Prostate gland (tissue), 2 donors: Measurements from ENCODE around the gene SCUBE1. TPM values are rescaled to one million over a fixed set of nuclear protein-coding genes. Genes with fewer than 3 reads are reported as not detected.

ENCODE experiments used
- DNase-seq: peaks from one replicate; pipeline ENCODE4 v3.0.0-alpha.2; 2019; ENCODE audit warnings: low spot score
- H3K27ac ChIP-seq, 2 donors: fragments of 200-600 bp; sonication (generic); 2 replicates each; pipeline ENCODE4 v1.5.1; 2017 to 2019
- H3K27me3 ChIP-seq: fragments of 200-600 bp; sonication (generic); replicated peaks from 2 replicates; pipeline ENCODE4 v1.5.1; 2019; ENCODE audit not compliant: insufficient read depth
- H3K36me3 ChIP-seq, 2 donors: fragments of 200-600 bp; sonication (generic); 1 replicate in 1 of 2; 2 replicates in 1 of 2; pipeline versions ENCODE4 v1.5.1 to v1.8.1; 2017 to 2019
- H3K4me1 ChIP-seq: fragments of 200-600 bp; sonication (generic); replicated peaks from 2 replicates; pipeline ENCODE4 v1.5.1; 2019
- H3K4me3 ChIP-seq, 2 donors: fragments of 200-600 bp; sonication (generic); 2 replicates each; pipeline ENCODE4 v1.5.1; 2017 to 2019
- H3K9me3 ChIP-seq: fragments of 200-600 bp; sonication (generic); 2 replicates; pipeline ENCODE4 v1.5.1; 2017
- CTCF ChIP-seq, 4 experiments: fragments of 200-600 bp in 2 of 4; fragments of 450-650 bp in 2 of 4; sonication (generic) in 2 of 4; IDR thresholded peaks; 1 replicate in 3 of 4; 2 replicates in 1 of 4; pipeline ENCODE4 v1.5.1; 2016 to 2019; ENCODE audit warnings: antibody characterized with exemption in 4 of 4, mild to moderate bottlenecking in 2 of 4, moderate library complexity in 2 of 4
- POLR2A ChIP-seq: fragments of 450-650 bp; IDR thresholded peaks from one replicate; pipeline ENCODE4 v1.6.1; 2016; ENCODE audit warnings: antibody characterized with exemption, mild to moderate bottlenecking
- POLR2AphosphoS5 ChIP-seq: sonication (generic); formaldehyde crosslinking; IDR thresholded peaks from one replicate; pipeline ENCODE4 v1.6.1; 2017; ENCODE audit warnings: antibody characterized with exemption
- WGBS: methylation state at CpG from one replicate; pipeline ENCODE4 v1.1.5; 2018; 5-methylcytosine and 5-hydroxymethylcytosine counted together
- intact Hi-C: fragments of 100-400 bp; cut with DNase I; formaldehyde crosslinking; loops from one replicate; pipeline ENCODE4 v1.14.2; 2022
- total RNA-seq, 2 donors: library from RNA; depleted of rRNA; stranded (reverse); fragments of >200 nt; gene quantifications; one replicate each; pipeline ENCODE4 v1.1.0, GENCODE V29; 2016

Gene SCUBE1
- total RNA-seq, 2 donors from 2014 or later: 0.68 to 23.5 TPM

GRCh38 chr22:43274595-43275240 lies 68.5 kb downstream of the SCUBE1 start:
- H3K27me3 ChIP-seq: no peaks in the 10 kb centered on the region
- TF ChIP-seq POLR2A: no peak
- no peak for TF ChIP-seq POLR2AphosphoS5
- TF ChIP-seq CTCF (IDR thresholded peaks at IDR 0.05): no peak
- no peak overlapping the region for H3K27ac ChIP-seq
- intact Hi-C loops: loop anchor here (1.0 to 5.0 kb wide), 2 partner anchors 71 to 108 kb away; no protein-coding TSS in a partner anchor
- H3K9me3 ChIP-seq: no peaks in the 10 kb centered on the region
- H3K36me3 ChIP-seq: no peaks in the 10 kb centered on the region
- no peak overlapping the region for H3K4me3 ChIP-seq
- H3K4me1 ChIP-seq: no peaks in the 10 kb centered on the region
- DNase-seq: no peak
- whole genome bisulfite sequencing: 76% methylated on average over 24 of the region's 25 CpGs

GRCh38 chr22:43273902-43274484 lies 69.2 kb downstream of the SCUBE1 start:
- H3K9me3 ChIP-seq: no peaks in the 10 kb centered on the region
- TF ChIP-seq CTCF (IDR thresholded peaks at IDR 0.05): peak; percentile 36 to 79 (median 70)
- TF ChIP-seq POLR2AphosphoS5: no peak
- no peaks in the 10 kb centered on the region for H3K4me1 ChIP-seq
- 26% methylated on average over 9 of the region's 9 CpGs for WGBS
- no peak overlapping the region for H3K27ac ChIP-seq
- peak; percentile 40 for DNase-seq
- no peaks in the 10 kb centered on the region for H3K27me3 ChIP-seq
- intact Hi-C loops: loop anchor here (1.0 to 5.0 kb wide), 2 partner anchors 71 to 108 kb away; no protein-coding TSS in a partner anchor
- H3K36me3 ChIP-seq: no peaks in the 10 kb centered on the region
- no peak overlapping the region for H3K4me3 ChIP-seq

GRCh38 chr22:43272869-43273318 lies 70.3 kb downstream of the SCUBE1 start:
- DNase-seq: no peak
- Histone ChIP-seq H3K27ac (no peak overlapping the region), H3K36me3 (no peaks in the 10 kb centered on the region), H3K4me1 (no peaks in the 10 kb centered on the region), H3K27me3 (no peaks in the 10 kb centered on the region), H3K9me3 (no peaks in the 10 kb centered on the region), H3K4me3 (no peak overlapping the region)
- WGBS: 66% methylated on average over 12 of the region's 12 CpGs
- intact Hi-C loops: loop anchor here (5.0 kb wide), 1 partner anchor 109 kb away; no protein-coding TSS in a partner anchor
- no peak for TF ChIP-seq CTCF (IDR thresholded peaks at IDR 0.05)
- no peak for TF ChIP-seq POLR2AphosphoS5
- no peak for TF ChIP-seq POLR2A

GRCh38 chr22:43272301-43272700 lies 70.9 kb downstream of the SCUBE1 start:
- 87% methylated on average over 12 of the region's 12 CpGs for WGBS
- intact Hi-C loops: loop anchor here (5.0 kb wide), 1 partner anchor 110 kb away; no protein-coding TSS in a partner anchor
- Histone ChIP-seq H3K9me3 (no peaks in the 10 kb centered on the region), H3K27me3 (no peaks in the 10 kb centered on the region), H3K4me3 (no peak overlapping the region), H3K36me3 (no peaks in the 10 kb centered on the region), H3K27ac (no peak overlapping the region), H3K4me1 (no peaks in the 10 kb centered on the region)
- TF ChIP-seq POLR2A: no peak
- no peak for TF ChIP-seq POLR2AphosphoS5
- no peak for TF ChIP-seq CTCF (IDR thresholded peaks at IDR 0.05)
- no peak for DNase-seq
